Stimulated activated CD4-positive, alpha-beta T cell treated with anti-CD3 and anti-CD28 coated beads, Interleukin-12 subunit alpha, Interleukin-12 subunit beta, amount 100 ng/mL, for 24 hours (primary cell): ENCODE results near the gene DNAAF3.

Experiments used
- DNase-seq, 2 experiments: peaks; one replicate each; pipeline ENCODE4 v3.0.0-alpha.2; 2020; ENCODE audit warnings: low read depth in 2 of 2

DNAAF3 gene

GRCh38 chr19:55116859-55117662, 49.4 kb downstream of the DNAAF3 start, which contains the start of gene PPP1R12C:
Gene PPP1R12C (minus strand): TSS chr19:55117637. CDS start chr19:55117543, 94 bp downstream.
- DNase-seq, result no peak

DNA sequence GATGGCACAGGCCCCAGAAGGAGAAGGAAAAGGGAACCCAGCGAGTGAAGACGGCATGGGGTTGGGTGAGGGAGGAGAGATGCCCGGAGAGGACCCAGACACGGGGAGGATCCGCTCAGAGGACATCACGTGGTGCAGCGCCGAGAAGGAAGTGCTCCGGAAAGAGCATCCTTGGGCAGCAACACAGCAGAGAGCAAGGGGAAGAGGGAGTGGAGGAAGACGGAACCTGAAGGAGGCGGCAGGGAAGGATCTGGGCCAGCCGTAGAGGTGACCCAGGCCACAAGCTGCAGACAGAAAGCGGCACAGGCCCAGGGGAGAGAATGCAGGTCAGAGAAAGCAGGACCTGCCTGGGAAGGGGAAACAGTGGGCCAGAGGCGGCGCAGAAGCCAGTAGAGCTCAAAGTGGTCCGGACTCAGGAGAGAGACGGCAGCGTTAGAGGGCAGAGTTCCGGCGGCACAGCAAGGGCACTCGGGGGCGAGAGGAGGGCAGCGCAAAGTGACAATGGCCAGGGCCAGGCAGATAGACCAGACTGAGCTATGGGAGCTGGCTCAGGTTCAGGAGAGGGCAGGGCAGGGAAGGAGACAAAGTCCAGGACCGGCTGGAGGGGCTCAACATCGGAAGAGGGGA, 50.1 kb downstream of the DNAAF3 start:
- peak in 1 of 2 experiments; percentile 50 for DNase-seq

DNA sequence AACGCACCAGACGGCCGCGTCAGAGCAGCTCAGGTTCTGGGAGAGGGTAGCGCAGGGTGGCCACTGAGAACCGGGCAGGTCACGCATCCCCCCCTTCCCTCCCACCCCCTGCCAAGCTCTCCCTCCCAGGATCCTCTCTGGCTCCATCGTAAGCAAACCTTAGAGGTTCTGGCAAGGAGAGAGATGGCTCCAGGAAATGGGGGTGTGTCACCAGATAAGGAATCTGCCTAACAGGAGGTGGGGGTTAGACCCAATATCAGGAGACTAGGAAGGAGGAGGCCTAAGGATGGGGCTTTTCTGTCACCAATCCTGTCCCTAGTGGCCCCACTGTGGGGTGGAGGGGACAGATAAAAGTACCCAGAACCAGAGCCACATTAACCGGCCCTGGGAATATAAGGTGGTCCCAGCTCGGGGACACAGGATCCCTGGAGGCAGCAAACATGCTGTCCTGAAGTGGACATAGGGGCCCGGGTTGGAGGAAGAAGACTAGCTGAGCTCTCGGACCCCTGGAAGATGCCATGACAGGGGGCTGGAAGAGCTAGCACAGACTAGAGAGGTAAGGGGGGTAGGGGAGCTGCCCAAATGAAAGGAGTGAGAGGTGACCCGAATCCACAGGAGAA, 50.9 kb downstream of the DNAAF3 start:
- DNase-seq, result peak in 1 of 2 experiments; percentile 62

DNA sequence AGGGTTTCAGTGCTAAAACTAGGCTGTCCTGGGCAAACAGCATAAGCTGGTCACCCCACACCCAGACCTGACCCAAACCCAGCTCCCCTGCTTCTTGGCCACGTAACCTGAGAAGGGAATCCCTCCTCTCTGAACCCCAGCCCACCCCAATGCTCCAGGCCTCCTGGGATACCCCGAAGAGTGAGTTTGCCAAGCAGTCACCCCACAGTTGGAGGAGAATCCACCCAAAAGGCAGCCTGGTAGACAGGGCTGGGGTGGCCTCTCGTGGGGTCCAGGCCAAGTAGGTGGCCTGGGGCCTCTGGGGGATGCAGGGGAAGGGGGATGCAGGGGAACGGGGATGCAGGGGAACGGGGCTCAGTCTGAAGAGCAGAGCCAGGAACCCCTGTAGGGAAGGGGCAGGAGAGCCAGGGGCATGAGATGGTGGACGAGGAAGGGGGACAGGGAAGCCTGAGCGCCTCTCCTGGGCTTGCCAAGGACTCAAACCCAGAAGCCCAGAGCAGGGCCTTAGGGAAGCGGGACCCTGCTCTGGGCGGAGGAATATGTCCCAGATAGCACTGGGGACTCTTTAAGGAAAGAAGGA, 51.8 kb downstream of the DNAAF3 start:
- DNase-seq, result no peak

DNA sequence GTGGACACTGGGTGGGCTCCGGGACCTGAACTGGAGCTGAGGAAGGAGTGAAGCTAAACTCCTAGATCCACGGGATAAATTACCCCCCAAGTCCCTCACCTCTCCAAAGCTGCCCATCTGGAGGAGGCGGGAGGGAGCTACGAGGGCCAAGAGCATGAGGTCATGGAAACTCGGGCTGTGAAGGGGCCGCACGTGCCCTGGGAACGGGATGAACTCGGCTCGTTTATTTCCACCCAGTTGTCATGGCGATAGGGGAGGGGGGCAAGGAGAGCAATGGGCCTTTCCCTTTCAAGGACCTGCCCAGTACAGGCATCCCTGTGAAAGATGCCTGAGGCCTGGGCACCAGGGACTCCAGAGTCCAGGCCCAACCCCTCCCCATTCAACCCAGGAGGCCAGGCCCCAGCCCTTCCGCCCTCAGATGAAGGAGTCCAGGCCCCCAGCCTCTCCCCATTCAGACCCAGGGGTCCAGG, 52.8 kb downstream of the DNAAF3 start:
- DNase-seq, result no peak

- DNase-seq, result no peak
These were observed 53.4 kb downstream of the DNAAF3 start for GRCh38 chr19:55112777-55113569.

- DNase-seq, result no peak
These were observed 54.1 kb downstream of the DNAAF3 start for GRCh38 chr19:55112246-55112776.

GRCh38 chr19:55111238-55111831, 55.1 kb downstream of the DNAAF3 start:
- DNase-seq, result no peak

- no peak for DNase-seq
These were observed 56.7 kb downstream of the DNAAF3 start for GRCh38 chr19:55109527-55110291.
